ENCODE measurements around the gene DAP.
"Not testable (repeated sequence)": the region's sequence is repeated elsewhere in the genome, so short reads cannot be mapped to it uniquely, and the experiment has no call there.

DAP gene

DNA sequence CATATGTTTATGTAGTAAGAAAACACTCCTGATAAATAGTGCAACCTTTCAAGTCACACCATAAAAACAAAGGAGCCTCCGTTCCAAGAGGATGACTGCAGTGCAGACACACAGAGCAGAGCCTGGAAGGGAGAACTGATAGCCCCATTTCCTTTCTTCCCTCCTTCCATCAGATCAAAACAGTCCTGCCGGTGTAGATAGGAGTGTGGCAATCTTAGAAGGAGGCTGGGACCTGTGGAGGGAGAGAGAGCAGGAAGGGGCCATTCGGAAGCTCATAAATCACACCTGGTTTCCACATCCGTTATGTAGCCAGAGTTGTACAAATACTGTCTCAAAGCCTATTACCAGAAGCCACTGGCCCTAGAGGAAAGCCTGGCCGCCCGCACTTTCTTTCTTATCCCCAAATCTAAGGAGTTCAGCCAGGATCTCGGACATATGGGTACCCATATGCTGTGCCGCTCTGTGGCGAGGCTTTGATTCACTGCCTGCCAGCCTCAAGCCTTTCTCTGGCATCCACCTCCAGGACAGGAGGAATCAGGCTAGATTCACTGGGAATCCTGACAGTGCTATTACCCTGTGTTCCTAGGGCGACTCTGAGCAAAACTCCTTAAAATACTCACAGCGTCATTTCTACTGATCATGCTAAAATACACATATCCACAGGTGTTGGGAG is 26.9 kb downstream of the DAP start:
- DNase-seq (ENCODE audit: low spot score), result no peak

DNA sequence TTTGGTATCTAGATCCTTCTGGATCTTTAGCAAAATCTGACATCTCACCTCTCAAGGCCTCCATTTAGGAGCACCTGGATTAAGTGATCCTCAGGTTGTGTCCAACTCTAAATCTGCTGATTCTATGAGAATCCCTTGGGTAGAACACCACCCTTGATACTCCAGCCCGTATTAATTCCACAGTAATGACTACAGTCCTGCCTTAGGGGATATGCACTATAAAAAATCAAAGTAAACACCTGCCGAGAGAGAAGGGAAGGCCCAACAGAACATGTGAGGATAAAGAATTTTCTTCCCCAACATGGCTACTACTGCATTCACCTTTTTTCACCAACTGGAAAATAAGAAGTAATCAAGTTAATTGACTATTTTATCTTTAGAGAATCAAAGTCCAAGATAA is 27.6 kb downstream of the DAP start:
- DNase-seq (ENCODE audit: low spot score), result no peak

DNA sequence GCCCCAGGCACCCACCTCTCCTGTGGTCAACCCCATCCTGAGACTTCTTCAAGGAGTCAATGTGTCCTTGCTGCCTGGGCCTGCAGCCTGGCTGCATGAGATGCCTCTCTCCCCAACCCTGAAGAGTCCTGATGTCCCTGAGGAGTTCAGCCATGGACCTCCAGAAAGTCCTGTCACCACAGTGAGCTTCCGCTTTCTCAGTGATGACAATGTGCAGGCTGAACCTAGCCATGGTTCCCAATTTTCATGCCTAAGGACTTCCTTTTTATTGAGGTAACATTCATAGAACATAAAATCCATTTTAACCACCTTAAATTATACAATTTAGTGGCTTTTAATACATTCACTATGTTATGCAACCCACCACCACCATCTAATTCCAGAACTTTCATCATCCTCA is 29.1 kb downstream of the DAP start:
- no peak for DNase-seq (ENCODE audit: low spot score)

DNA sequence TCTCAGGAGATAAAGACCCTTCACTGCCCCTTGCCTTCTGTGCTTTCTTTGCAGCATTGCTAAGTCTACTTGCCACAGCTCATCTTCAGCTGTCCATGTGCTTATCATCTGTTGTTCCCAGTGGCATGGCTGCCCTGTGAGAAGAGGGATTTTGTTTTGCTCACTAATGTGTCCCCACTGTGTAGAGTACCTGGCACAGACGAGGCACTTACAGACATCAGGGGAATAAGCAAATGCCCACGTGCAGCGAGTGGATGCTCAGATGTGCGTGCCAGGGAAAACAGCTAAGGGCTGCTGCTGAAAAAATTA is 31.0 kb downstream of the DAP start:
- no peak for DNase-seq (ENCODE audit: low spot score)

DNA sequence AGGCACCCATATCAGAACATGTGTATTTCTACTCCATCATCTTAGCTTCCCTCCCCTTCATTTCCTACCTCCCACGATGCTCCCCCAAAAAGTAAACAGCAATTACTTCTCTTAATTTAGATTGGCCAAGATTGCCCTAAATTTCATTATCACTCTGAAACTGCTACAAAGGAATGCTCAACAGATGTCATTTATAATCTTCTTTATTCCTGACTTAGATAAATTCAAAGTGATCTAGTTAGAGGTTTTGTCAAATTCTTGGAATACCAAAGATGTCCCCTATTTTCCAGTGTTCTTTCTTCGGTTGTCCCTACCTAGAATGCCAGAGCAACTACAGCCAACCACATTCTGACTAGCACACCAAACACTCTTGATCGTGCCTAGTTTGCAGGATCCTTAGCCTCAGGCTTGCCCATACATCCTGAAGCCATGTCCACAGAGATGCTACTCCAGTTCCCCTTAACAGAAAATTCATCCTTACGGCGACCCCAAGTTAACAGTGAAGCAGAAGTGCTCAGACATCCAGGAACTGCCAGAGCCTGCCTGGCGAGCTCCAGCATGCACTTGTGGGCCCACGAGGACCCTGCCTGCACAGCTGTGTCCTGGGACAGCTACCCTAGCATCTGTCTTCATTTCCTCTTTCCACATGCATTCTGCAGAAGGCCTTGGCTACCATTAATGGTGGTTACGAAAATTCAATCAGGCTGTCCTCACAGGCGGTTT is 31.6 kb downstream of the DAP start:
- DNase-seq (ENCODE audit: low spot score), result no peak

DNA sequence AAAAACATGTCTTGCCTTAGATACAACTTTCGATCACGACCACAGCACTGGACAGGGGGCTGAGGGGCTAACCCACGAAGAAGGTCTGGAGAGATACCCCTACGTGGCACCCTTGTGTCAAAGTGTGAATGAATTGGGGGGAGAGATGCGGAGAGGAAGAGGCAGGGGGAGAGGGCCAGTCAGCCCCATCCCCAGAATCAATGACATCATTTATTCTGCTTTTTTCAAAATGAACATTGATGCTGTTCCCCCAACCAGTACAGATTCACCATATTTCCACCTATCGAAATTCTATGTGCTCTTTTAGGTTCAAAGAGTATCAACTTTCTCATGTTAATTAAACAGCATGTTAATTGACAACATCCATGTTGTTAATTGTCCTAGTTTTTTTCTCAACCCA is 32.4 kb downstream of the DAP start:
- no peak for DNase-seq (ENCODE audit: low spot score)

DNA sequence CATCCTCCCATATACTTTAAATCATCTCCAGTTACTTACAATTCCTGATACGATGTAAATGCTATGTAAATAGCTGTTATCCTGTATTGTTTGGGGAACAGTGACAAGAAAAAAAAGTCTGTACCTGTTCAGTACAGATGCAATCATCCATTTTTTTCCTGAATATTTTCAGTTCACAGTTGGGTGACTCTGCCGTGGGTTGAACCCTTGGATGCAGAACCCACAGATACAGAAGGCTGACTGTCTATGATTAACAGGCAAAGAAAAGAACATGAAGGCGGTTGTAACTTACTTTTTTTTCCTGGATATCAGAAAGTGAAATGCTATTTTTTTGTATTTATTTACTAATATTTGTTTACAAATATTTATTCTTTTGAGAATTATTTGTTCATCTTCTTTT is 33.2 kb downstream of the DAP start:
- no peak for DNase-seq (ENCODE audit: low spot score)

DNA sequence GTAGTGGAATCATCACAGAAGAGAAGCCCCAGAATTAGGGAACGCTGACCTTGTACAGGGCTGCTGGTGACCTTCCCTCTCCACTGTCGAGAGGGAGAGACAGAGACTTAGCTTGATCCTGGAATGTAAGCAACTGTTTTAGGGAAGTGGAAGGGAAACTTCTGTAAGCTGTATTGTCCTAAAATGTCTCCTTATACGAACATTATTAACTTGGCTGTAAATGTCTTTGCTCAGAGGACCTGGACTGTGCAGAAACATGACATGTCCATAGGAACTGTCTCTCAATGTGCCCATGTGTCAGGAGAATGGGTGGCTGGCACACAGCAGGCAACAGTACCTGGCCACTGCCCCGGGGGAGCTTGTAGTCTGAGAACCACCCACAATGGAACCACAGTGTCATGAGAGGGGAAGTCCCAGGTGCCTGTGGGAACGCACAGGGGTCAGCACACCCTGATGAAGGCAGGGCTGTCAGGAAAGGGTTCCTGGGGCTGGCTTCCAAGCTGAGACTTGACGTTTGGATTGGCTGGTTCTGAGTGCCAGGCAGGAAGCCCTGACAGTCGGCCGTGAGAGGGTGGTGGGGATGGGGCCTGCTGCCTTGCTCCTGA is 34.0 kb downstream of the DAP start:
- no peak for DNase-seq (ENCODE audit: low spot score)

DNA sequence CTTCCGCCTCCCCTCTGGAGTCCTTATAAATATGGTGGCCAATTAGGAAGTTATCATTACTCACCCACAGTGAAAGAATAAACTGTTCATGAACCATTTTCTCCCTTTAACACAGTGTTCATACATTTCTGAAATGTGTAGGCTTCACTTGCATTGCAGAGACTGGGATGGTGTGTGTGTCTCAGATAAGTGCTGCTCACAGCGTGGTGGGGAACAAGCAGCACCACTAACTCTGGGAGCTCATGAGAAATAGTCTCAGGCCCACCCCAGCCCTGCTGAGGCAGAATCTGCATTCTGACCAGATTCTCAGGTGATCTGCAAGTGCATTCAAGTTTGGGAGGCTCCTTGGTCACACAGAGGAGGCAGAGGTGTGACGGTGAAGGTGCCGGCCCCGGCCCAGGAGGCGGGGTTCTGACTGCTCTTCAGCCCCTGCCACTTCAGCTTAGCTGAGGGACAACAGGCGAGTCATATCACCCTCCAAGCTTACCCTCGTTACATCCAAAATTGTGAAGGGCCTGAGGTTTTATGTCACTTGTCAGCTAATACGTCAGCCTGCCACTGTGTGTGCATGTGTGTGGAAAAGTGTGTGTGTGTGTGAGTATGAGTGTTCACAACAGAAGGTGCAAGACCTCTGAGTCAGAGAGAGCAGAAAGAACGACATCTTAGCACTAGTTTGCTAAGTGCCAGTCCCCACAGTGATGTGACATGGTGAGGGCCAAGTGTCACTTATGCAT is 34.7 kb downstream of the DAP start:
- no peak for DNase-seq (ENCODE audit: low spot score)

DNA sequence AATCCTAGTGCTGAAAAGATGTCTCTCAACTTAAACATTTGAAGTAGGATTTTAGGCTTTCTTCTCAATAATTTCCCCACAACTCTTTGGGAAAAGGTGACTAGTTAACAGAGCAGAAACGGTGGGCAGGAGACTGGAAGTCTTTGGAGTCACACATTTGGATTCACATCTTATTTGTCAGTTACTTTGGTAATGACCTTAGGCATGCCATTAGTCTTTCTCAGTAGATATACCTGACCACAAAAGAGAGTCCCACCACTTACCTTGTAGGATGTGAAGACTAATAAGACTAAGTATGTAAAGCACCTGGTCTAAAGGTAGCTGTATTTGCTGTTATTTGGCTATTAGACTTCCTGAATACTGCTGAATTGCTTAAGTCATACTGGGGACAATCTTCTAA is 35.4 kb downstream of the DAP start:
- no peak for DNase-seq (ENCODE audit: low spot score)

DNA sequence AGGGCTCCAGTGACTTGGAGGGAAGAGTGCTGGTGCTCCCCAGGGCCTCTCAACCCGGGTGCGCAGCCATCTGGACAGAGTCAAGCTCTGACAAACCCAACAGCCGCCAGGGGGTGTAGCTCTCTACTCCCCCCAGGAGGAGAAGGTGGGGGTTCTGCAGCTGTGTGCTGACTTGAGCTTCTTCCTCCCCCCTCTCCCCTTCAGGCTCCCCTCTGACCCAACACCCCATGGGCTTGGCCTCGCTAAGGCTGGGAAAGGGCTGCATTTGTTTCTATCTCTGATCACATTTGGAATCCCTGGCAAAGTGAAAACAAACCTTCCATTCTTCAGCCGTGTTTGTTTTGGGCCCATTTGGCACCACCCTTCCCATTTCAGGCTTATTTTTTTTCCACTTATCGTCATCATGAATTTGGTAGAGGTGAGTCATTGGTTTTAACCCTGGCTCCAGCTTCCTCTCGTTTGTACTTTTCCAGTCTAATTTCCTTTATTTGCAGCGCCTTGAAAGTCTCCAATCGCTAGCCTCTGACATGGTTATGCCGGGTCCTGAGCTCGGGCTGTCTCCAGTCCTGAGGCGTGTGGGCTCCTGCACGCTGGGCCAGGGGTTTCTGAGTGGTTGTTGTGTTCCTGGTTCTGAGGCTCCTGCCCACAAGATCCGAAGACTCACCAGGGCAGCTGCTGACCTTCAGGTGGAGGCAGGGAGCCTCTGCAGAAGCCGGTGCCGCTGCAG is 36.1 kb downstream of the DAP start:
- peak; percentile 80 for DNase-seq (ENCODE audit: low spot score)

DNA sequence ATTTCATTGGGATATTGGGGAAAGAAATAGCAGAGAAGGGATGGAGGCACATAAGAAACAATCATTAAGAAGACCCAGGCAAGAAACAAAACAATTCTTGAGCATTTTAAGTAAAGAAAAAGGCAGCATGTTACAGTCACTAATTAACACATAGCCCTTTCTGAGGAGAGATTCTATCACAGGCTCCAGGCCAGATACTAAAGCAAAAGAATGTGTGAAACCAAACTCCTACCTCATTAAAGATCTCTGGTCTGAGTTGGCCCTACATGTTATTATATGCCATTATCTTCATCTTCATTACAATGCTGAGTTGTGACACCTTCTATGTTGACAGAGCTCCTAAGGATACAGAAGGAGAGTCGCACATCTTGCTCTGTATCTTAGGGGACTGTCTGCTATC is 37.5 kb downstream of the DAP start:
- no peak for DNase-seq (ENCODE audit: low spot score)

DNA sequence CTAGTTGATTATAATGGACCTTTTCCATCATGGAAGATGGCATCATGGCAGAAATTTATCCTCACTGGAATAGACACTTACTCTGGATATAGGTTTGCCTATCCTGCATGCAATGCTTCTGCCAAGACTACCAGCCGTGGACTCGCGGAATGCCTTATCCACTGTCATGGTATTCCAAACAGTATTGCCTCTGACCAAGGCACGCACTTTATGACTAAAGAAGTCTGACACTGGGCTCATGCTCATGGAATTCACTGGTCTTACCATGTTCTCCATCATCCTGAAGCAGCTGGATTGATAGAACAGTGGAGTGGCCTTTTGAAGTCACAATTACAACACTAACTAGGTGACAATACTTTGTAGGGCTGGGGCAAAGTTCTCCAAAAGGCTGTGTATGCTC is 40.3 kb downstream of the DAP start:
- DNase-seq (ENCODE audit: low spot score), result not testable (repeated sequence)

DNA sequence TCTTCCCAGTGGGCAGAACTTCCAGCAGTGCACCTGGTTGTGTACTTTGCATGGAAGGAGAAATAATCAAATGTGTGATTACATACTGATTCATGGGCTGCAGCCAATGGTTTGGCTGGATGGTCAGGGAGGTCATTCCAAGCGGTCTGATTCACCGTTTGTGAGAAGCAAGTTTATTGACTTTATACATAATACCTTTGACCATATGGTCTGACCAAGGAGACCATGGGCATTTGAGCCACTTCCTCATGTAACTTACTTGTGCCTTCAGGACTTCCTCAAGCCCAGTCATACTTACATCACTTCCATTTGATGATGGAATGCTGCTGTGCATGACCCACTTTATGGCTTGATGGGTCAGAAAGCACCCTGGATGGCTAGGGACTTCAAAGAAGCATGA is 41.1 kb downstream of the DAP start:
- DNase-seq (ENCODE audit: low spot score), result peak; percentile 19

DNA sequence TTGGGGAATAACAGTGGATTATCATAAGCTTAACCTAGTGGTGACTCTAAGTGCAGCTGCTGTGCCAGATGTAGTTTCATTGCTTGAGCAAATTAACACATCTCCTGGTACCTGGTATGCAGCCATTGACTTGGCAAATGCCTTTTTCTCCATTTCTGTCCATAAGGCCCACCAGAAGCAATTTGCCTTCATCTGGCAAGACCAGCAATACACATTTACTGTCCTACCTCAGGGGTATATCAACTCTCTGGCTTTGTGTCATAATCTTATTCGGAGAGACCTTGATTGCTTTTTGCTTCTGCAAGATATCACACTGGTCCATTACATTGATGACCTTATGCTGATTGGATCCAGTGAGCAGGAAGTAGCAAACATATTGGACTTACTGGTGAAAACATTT is 42.4 kb downstream of the DAP start:
- not testable (repeated sequence) for DNase-seq (ENCODE audit: low spot score)

DNA sequence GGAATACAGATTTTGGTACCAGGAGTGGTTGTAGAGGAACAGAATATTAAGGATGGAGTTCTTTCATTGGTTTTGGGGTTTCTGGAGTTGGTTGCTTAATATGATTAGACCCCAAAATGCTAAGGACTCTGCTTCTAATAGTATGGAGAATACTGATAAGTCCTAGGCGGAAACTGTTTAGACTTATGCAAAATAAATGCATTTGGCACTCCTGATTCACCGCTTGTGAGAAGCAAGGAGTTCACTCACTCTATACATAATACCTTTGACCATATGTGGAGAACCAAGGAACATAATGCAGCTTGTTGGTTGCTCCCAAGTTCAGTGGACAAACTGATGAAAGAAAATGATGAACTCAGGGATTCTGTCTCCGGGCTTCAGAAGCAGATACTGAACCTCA is 44.2 kb downstream of the DAP start:
- not testable (repeated sequence) for DNase-seq (ENCODE audit: low spot score)

DNA sequence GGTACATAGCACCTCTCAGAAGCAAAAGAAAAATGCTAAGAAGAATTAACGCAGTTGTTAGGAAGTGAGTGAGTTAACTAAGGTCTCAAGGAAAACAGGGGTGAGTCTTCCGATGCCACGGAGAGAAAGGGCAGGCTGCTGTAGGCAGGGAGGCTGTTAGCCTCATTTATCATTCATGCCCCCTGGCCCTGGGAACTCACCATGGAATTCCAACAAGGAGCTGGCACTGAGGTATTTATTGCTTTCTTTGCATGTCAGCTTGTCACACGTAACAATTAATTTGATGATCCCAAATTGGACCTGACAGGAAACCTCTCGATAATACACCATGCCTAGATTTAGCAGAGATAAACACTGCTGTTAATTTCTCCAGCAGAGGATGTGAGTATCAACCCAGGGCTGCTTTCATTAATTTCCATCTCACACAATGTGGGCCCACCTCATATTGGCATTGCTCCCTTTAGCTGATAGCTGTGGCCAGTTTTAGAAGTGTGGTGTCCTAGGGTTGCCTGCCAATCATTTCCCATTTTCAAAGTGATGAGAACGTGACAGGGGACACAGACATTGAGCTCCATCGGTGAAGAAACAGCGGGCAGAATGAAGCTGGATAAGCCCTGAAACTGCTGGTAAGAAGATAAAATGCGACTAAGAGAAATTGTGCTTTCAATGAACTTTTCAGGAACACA is 45.3 kb downstream of the DAP start:
- no peak for DNase-seq (ENCODE audit: low spot score)

DNA sequence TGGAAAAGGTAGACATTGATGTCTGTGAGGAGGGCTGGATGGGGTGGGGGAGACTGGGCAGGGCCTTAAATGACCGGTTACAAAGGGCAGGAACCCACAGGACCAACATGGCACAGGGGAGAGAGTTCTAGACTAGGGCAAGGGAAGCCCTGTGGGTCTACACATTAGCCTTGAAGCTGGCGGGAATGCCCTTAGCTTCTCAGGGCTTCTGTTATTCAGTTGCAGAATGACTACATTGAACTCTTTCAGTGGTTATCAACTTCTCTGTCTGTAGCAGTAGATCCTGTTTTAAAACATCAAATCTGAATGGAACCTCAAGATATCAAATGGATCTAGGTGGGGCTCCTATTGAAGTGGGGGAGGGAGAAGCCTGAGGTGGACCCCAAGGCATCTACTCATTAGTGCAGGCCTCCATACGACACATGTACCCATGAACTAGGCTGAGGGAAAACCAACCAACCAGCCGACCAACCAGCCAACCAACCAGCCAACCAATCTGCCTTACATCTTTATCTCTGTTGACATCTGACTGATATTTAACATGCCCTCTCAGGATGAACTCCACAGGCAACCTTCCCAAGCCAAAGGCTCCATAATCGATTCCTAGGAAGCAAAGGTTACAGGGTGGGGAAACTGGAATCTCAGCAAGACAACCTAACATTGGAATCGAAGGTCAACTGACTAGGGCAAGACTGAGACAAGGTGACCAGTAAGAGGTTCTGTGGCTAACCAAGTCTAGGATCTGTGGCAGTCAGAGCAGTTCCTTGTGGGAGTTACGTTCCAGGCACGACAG is 48.3 kb downstream of the DAP start:
- DNase-seq (ENCODE audit: low spot score), result no peak

DNA sequence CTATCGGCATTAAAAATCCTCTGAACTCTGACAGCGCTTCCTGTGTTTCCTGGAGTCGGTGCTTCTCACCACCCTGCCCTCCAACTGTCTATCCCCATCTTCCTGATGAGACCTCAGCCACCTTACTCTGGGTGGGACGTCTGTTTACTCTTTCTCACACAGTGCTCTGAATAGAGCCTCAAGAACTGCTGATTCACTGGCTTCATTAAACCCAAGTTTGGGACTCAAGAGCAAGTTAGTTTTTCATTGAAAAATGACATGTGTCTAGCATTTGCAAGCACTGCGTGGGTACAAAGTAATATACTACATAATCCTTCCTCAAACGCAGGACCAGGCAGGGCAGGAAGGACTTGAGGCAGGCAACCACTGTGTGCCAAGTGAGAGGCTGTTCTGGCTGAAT is 49.5 kb downstream of the DAP start:
- DNase-seq (ENCODE audit: low spot score), result no peak

DNA sequence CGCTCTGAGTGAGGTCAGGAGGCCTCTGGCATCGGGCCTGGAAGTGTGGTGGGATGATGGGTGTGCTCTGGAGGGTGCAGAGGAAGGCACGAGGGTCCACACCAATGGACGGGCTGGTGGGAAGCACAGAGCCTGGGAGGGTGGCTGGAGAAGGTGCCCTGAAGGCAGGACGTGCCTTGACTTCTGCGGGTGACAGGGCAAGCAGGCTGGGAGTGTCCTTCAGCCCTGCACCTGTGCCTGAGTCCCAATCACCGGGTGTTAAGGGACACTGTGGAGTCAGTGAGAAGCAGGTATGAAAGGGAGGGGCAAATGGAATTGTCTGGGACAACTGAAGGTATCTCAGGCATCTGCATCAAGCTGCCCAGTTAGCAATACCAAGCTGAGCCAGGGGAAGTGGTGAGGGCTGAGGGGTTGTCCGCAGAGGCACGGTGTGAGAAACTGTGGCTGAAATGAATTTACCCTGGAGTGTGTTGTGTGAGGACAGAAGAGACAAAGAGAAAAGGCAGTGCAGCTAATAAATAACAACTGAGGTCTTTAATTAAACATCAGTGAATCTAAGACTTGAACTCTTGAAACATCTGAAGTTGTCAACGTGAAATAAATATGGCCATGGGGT is 50.4 kb downstream of the DAP start:
- DNase-seq (ENCODE audit: low spot score), result no peak

DNA sequence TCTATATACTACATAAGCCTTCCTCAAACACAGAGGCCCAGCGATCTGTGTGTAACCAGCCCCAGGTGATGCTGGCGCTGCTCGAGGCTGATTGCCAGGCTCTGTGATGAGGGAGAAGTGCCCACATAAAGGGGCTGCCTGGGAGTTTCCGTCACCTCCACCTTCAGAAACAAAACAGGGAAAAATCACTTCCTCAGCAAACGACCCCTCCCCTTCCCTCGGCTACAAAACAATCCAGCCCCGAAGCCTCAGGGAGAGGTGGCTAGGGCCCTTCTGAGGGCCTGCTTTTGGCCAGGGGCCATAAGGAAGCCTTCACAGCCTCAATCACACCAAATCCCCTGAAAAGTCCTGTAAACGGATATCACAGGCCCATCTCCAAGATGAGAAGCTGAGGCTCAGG is 51.1 kb downstream of the DAP start:
- no peak for DNase-seq (ENCODE audit: low spot score)

Measured in AG08395 (cell line).